ENCODE measurements around the gene CCDC86.
"Not testable (repeated sequence)": the region's sequence is repeated elsewhere in the genome, so short reads cannot be mapped to it uniquely, and the experiment has no call there.

CCDC86 gene, protein sequence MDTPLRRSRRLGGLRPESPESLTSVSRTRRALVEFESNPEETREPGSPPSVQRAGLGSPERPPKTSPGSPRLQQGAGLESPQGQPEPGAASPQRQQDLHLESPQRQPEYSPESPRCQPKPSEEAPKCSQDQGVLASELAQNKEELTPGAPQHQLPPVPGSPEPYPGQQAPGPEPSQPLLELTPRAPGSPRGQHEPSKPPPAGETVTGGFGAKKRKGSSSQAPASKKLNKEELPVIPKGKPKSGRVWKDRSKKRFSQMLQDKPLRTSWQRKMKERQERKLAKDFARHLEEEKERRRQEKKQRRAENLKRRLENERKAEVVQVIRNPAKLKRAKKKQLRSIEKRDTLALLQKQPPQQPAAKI

DNA sequence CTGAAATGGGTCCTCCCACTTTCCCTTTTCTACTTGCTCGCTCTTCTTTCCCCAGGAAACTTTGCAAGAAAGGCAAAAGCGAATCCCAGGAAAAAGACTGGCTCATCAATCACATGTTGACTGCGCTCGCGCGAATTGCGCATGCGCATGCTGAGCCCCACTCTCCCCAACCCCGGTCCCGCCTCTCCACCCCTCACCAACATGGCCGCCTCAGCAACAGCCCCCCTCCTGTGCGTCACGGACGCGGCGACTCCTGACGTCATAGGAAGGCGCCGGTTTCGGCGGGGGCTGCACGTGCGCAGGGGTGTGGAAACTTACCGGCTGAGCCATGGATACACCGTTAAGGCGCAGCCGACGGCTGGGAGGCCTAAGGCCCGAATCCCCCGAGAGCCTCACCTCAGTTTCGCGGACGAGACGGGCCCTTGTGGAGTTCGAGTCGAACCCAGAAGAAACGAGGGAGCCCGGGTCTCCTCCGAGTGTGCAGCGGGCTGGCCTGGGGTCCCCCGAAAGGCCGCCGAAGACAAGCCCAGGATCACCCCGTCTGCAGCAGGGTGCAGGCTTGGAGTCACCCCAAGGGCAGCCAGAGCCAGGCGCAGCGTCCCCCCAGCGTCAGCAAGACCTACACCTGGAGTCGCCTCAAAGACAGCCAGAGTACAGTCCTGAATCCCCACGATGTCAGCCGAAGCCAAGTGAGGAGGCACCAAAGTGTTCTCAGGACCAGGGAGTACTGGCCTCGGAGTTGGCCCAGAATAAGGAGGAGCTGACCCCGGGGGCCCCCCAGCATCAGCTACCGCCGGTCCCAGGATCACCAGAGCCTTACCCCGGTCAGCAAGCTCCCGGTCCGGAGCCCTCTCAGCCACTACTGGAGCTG is at the start of gene CCDC86:
Gene CCDC86 (plus strand): TSS at position 317 of the 871 bp plus-strand sequence. CDS start 12 bp downstream, at position 329.
- DNase-seq, result peak; percentile 94

DNA sequence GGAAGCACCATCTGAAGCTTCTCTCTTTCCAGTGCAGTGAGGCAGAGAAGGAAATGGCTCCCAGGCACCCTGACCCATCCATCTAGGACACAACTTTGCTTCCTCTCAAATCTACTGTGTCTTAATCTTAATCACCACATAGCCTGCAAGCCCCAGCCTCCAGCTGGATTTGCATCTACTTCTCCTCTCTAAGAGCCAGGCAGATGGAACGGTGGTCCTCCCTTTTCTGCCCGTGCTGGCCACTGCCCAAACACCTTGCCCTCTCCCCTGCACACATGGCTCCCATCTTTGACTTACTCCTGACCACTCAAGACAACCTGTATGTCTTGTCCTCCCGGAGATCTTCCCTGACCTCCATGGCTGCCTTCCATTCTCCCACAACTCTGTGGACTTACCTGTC is 49.4 kb upstream of the CCDC86 start:
- no peak for DNase-seq

DNA sequence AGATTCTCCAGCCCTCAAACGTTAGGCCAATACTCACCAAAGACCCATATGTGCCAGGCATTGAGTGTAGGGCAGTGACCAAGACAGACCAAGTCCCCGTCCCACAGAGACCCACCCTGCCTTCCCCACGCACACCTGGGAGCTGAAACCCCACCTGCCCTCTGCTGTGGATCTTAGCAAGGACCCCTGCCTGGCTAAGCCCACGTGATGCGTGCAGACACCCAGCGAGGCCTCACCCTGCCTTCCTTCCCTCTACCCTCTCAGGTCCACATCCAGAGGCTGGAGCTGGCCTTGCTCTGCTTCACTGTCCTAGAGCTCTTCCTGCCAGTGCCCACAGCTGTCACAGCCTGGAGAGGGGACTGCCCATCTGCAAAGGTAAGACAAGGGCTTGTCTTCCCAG is 46.6 kb upstream of the CCDC86 start:
- DNase-seq, result no peak

DNA sequence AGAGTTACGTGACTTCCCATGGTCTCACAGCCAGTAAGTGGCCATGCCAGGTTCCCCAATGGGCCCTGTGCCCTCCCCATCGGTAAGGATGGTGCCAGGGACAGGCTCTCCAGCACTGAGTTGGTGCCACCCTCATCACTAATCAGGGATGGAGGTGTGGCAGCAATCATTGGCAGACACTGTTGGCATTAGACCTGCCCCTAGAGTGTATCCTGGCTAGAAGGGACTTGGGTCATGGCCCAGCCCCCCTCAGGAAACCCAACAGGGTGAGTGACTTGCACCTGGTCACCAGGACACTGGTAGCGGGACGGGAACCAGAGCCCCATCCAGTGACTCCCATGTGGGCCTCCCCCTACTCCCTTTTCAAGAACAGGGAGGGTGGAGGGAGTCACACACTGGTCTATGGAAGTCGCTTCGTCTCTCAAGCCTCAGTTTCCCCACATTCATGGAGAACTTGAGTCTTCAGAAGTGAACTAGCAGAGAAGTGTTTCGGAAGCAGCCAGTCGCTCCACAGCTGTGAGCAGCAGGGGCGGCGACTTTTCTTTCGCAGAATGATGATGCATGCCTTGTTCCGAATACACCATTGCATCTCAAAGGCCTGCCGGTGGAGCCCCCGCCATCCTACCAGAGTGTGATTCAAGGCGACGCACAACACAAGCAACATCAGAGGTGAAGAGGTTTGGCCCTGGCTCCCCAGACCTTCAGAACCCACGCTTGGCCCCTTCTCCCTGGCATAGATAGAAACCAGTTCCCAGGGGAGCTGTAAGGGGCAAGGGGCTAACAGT is 43.9 kb upstream of the CCDC86 start:
- DNase-seq, result no peak

DNA sequence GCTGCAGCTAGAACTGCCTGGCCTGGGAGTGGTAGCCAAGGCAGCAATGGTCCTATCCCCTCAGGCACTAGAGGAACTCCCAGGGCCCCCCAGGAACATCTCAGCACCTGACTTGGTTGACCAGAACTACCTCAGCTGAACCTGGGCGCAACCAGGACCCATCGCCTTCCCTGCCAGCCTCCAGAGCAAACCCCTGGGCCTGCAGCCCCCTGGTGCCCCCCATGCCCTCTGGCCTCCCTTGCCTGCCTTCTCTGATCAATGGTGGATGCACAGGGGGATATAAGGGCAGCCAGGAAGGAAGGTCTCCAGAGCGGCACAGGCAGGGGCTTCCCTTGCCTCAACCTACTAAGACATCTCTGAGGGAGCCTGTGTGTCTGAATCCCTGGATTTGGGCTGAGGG is 43.3 kb upstream of the CCDC86 start:
- no peak for DNase-seq

DNA sequence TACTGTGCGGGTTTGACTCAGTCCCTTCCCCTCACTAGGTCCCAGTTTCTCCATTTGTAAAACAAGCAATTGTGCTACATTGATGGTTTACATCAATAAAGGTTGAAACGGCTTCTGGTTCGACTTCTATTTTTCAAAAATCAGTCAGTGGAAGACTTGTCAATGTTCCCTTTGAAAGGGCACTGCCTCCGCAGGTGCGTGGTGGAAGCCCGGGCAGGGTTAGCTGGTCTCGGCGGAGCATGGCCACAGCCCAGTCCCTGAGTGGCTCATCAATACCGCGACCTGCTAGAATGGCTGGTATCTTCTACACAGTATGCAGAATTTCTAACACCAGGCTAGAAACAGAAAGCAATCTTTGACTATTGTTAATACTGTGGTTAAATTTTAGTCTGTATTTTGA is 40.7 kb upstream of the CCDC86 start:
- no peak for DNase-seq

DNA sequence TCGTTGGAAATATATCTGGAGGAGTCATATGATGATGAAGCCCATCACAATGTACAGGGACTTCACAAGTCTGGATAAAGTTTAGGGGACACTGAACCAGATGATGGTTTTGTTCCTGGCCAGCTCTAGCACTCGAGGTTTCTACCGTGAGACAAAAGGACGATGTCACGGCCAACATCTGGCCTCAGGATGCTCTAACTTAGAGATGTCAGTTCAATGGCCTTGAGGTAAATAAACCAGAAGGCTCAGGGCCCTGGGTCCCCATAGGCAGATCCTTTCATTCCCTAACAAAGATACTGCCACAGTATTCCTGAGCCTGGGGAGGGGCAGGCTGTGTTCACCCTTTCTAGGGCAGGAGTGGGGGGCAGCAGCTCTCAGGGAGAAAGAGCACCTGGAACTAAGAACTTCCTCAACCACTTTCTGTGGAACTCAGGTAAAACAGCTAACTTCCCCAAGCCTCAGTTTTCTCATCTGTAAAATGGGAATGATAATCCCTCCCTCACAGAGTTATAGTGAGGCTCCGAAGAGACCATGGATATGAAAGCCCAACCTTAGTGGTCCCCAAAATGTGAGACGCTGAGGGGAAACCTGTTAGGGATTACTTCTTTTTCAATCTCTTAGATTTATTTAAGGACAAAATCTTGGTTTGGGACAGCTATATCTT is 38.5 kb upstream of the CCDC86 start:
- DNase-seq, result no peak

DNA sequence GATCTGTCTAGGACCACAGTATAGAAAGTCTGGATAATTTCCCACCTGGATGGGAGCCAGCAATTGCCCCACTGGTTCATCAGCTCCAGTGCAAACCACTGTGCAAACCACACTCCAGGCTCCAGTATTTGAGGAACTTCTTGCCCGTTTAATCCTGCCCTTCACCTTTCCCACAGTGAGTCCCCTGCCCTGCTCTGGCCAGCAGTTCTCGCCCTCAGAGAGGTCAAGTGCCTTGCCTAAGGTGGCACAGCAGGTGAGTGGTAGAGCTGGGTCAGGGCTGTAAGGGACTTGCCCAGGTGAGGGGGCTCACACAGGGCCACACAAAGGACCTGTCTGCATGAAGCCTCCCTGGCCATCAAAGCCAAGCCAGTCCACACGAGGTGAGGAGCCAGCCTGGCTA is 32.7 kb upstream of the CCDC86 start:
- DNase-seq, result no peak

DNA sequence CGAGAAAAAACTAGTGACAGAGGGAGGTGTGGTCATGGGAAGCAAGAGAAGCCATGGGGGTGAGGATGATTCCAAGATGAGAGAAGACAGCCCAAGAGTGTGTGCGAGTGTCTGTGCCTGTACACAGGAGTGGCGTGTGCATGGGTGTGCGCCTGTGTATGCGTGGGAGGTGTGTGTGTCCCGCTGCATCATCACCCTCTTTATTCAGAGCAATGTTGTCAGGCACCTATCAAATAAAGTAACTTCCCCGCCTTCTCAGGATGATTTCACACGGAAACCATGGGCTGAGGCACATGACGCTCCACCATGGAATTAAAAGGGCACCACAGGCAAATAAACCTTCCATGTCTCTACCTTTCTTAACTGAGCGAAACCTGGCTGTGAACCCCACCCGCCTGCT is 32.2 kb upstream of the CCDC86 start:
- no peak for DNase-seq

DNA sequence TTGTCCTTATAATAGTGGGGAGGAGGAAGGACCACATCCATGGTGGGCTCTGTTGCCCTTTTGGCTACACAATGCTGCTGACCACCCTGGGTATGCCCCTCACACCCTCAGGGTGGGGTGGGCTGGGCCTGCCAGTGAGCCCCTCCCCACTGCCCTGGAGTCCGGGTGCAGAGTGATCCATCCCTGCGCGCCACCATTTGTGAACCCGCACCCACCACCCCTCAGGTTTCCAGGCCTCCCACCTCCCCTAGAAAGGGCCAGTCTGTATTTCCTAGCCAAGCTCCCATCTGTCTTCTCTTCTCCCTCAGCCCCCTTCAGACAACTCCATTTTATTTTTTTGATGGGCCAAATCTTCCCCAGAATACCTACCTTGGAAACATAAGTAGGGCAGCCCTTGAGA is 31.8 kb upstream of the CCDC86 start:
- no peak for DNase-seq

DNA sequence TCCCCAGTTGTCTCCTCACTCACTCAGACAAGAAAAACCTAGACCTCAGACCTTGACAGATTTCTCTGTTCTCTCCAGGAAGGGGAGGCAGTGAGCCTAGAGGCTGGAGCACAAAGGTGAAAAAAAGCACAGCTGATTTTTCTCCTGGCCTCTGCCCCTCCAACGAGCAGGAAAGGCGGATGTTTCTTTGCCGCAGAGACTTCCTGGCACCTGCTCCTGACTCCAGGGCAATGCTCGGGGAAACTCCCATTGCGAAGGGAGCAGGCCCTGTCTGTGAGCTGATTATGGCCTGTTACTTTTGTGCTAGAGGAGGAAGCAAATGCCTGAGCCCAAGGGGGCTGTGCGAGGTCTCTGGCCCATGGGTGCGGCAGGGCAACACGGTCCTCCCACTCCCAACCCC is 31.3 kb upstream of the CCDC86 start:
- DNase-seq, result no peak

DNA sequence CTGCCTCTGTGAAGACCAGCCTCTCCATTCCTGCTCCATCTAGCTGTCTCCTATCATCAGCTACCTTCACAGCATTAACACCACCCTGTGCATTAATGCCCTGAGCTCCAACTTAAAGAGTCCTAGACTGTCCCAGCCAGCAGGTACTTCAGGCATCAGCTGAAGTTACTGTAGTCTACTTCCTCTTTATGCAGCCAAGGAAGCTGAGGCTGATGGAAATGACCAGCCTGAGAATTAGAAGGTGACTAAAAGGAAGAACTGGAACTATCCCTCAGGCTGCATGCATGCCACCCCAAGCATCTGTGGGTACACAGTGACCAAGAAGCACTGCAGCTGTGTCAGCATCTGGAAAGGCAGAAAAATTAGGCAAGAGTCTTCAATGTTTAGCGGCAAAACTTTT is 28.6 kb upstream of the CCDC86 start:
- no peak for DNase-seq

DNA sequence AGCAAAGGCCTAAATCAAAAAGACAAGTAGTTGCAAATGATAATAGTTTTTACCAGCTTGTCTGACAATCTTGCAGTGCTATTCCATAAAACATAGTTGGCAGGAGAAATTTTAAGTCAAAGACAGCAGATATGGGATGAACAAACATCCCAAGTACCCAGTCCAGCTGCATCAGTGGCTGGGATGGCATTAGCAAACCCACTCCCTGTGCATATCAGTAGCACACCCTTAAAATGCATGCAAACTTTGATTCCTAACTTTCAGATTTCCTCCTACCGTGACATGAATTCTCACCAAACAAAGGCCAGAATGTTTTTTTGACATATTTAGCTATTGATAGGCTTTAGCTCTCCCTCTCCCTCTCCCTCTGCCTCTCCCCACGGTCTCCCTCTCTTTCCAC is 27.8 kb upstream of the CCDC86 start:
- DNase-seq, result no peak

DNA sequence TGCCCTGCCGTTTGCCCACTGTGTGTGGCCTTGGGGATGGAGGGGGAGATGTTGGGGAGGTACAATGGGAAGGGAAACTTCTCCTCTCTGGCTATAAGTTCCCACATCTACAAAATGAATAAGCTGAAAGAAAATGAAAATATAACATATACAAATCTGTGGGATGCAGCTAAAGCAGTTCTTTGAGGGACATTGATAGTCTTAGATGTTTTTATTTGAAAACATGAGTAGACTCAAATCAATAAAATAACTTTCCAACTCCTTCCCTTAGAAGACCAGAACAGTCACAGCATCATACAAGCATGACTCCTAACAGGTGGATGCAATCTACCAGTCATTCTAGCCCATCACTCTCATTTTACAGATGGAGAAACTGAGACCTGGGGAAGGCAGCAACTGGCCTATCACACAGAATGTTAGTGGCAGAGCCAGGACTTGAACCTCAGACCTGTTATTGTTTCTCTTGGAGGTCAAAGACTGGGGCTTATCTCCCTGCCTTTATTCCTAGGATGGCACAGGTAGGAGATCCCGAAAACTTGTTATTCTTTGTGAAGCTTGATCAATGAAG is 25.2 kb upstream of the CCDC86 start:
- no peak for DNase-seq

DNA sequence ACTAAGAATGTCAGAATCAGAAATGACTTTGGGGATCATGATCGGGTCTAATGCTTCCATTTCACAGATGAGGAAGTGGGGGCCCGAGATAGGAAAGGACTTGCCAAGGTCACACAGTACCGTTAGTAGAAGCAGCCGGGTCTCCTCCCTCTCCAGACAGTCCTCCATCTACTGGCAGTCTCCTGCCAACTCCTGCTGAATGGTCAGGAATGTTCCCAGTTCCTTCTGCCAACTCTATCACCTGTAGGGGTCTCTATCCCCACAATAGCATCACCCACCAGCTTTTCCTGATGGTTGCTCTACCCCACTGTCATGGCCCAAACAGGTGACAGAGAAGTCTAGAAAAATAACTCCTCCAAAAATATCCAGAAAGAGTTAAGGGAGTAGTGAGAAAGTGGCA is 23.9 kb upstream of the CCDC86 start:
- DNase-seq, result no peak

DNA sequence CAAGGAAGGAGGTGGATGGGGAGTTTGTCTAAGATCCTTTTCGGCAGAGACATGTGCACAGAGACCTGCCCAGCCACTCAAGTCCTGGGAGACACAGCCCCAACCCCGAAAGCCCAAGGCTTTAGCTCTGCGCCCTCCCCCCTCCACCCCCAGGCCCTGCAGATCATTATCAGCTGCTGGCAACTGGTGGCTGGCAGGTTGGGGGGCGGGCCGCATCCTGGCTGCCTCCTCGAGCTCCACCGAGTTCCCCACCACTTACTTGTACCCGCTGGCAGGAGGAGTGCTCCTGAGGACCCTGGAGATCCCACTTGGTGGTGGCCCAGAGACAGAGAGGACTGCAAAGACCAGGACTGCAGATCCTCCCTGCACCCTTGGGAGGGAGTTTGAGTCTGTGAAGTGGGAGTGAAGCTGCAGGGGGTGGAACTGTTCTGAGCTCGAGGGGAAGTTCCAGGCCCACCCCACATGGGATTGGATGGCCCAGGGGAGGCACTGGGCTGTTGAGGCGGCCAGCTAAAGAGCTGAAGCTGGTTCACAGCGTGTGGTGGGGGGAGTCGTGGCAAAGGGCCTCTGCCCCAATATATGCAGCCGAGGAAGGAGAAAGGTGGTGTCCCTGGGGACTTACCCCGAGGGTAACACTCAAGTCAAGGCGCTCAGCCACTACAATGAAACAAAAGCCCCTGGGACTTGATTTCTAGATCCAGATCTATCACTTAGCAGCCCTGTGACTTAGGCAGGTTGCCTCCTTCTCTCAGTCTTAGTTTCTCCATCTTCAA is 19.9 kb upstream of the CCDC86 start:
- no peak for DNase-seq

DNA sequence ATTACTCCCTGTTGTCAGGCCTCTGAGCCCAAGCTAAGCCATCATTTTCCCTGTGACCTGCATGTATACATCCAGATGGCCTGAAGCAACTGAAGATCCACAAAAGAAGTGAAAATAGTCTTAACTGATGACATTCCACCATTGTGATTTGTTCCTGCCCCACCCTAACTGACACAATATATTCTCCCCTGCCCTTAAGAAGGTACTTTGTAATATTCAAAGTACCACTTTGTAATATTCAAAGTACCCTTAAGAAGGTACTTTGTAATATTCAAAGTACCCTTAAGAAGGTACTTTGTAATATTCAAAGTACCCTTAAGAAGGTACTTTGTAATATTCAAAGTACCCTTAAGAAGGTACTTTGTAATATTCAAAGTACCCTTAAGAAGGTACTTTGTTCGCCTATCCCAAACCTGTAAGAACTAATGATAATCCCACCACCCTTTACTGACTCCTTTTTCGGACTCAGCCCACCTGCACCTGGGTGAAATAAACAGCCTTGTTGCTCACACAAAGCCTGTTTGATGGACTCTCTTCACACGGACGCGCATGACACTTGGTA is 18.1 kb upstream of the CCDC86 start:
- DNase-seq, result not testable (repeated sequence)

DNA sequence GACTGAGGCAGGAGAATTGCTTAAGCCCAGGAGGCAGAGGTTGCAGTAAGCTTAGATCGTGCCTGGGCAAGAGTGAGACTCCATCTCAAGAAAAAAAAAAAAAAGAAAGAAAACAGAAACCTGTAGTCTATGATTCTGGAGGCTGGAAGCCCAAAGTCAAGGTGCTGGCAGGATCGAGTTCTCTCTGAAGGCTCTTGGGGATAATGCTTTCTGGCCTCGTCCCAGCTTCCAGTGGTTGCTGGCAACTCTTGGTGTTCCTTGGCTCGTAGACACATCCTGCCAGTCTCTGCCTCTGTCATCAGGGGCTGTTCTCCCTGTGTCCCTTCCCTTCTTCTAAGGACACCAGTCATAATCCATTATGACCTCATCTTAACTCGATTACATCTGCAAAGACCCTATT is 16.8 kb upstream of the CCDC86 start:
- no peak for DNase-seq

DNA sequence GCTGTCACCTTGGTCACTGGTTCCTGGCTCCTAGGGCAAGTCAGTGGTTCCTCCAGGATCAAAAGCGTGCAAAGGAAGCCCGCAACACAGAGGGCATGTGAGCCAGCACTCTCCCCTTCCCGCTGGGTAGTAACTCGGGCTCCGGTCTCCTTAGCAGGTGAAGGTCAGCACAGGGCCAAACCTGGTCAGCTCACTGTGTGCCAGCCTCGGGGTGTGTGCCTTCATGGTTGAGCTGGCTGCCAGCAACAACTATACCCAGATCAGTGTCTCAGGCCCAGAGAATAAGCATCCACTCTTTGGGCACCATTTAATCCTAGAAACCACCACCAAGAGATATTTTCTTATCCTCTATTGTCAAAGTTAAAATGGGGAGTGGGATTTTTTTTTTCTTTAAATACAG is 16.1 kb upstream of the CCDC86 start:
- DNase-seq, result no peak

DNA sequence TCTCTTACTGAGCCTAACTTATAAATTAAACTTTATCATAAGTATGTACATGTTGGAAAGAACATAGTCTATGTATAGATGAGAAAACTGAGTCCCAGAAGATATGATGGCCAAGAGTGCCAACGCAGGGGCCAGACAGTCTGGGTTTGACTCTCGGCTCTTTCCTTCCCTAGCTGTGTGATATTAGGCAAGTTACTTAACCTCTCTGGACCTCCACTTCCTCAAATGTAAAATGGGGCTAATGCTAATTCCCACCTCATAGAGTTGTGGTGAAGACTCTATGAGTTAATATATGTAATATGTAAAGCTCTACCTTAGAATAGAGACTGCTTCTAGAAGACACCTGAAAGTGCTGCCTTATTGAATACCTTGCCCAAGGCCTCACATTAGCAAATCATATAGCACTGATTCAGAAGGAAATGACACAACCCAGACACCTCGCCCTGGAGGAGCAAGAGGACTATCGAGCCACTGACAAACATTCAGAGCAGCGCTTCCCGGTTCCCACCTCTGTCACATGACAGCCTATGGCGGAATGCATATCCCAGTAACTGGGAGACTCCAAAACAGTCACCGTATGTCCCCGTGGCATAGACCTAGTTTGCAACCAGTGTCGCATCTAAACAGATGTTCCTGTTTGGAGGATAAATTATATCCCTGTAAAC is 11.3 kb upstream of the CCDC86 start:
- DNase-seq, result no peak

DNA sequence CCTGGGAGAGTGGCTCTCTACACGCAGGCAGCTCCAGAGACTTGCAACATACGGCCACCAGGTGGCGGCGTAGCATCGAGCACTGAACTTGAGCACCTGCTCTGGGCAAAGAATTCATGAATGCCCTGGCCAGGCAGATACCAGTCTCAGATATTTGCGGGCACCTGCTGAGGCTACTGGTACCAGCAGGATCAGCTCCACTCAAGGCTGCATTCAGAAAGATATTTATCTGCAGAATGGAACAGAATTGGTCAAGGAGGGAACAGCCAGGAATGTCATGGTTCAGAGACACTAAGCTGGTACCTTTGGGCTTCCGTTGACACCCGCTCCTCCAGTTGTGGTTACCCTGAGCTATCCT is 10.8 kb upstream of the CCDC86 start:
- peak; percentile 78 for DNase-seq
